Measurements from ENCODE around the gene GALNT16.

The GALNT16 gene

GRCh38 chr14:69246331-69246730 is 13.6 kb upstream of the GALNT16 start:
- Histone ChIP-seq H3K36me3 (ENCODE audit: insufficient read depth, low read length) (no peaks in the 10 kb centered on the region), H3K9ac (ENCODE audit: insufficient read length) (no peak overlapping the region), H3K4me3 (no peak overlapping the region), H3K27ac (no peak overlapping the region), H3K9me3 (ENCODE audit: low read depth, low read length) (no peaks in the 10 kb centered on the region)
- no peak for DNase-seq (ENCODE audit: low read depth, low spot score)
- no peak for TF ChIP-seq EZH2 (IDR thresholded peaks at IDR 0.05)
- TF ChIP-seq POLR2AphosphoS5 (IDR thresholded peaks at IDR 0.05; ENCODE audit: borderline replicate concordance, low read depth, low read length): no peak
- no peak for TF ChIP-seq FOXP2 (optimal IDR thresholded peaks at IDR 0.05; ENCODE audit: control extremely low read depth, extremely low read length, insufficient read depth)

- no peak for DNase-seq (ENCODE audit: low read depth, low spot score)
- Histone ChIP-seq H3K27ac (no peak overlapping the region), H3K9ac (ENCODE audit: insufficient read length) (no peak overlapping the region), H3K9me3 (ENCODE audit: low read depth, low read length) (no peaks in the 10 kb centered on the region), H3K36me3 (ENCODE audit: insufficient read depth, low read length) (no peaks in the 10 kb centered on the region), H3K4me3 (no peak overlapping the region)
- TF ChIP-seq POLR2AphosphoS5 (IDR thresholded peaks at IDR 0.05; ENCODE audit: borderline replicate concordance, low read depth, low read length) (no peak), FOXP2 (optimal IDR thresholded peaks at IDR 0.05; ENCODE audit: control extremely low read depth, extremely low read length, insufficient read depth) (no peak), EZH2 (IDR thresholded peaks at IDR 0.05) (no peak)
These were observed 12.1 kb upstream of the GALNT16 start for GRCh38 chr14:69247676-69248440.

- no peak for DNase-seq (ENCODE audit: low read depth, low spot score)
- no peak overlapping the region for H3K9ac ChIP-seq (ENCODE audit: insufficient read length)
These were observed 10.4 kb upstream of the GALNT16 start for GRCh38 chr14:69249603-69250002.

GRCh38 chr14:69252851-69253250 is 7.1 kb upstream of the GALNT16 start:
- Histone ChIP-seq H3K9ac (ENCODE audit: insufficient read length) (no peak overlapping the region), H3K27ac (no peak overlapping the region), H3K36me3 (ENCODE audit: insufficient read depth, low read length) (no peaks in the 10 kb centered on the region), H3K4me3 (no peak overlapping the region; the same call in 1 of the 2 replicates), H3K9me3 (ENCODE audit: low read depth, low read length) (no peaks in the 10 kb centered on the region)
- DNase-seq (ENCODE audit: low read depth, low spot score): no peak
- TF ChIP-seq EZH2 (IDR thresholded peaks at IDR 0.05) (no peak), FOXP2 (optimal IDR thresholded peaks at IDR 0.05; ENCODE audit: control extremely low read depth, extremely low read length, insufficient read depth) (no peak), POLR2AphosphoS5 (IDR thresholded peaks at IDR 0.05; ENCODE audit: borderline replicate concordance, low read depth, low read length) (no peak)

More at GRCh38 chr14:69249603-69250002, 10.4 kb upstream of the GALNT16 start:
- no peaks in the 10 kb centered on the region for H3K9me3 ChIP-seq (ENCODE audit: low read depth, low read length)
- no peak overlapping the region for H3K27ac ChIP-seq
- no peak overlapping the region for H3K4me3 ChIP-seq
- no peaks in the 10 kb centered on the region for H3K36me3 ChIP-seq (ENCODE audit: insufficient read depth, low read length)
- TF ChIP-seq POLR2AphosphoS5 (IDR thresholded peaks at IDR 0.05; ENCODE audit: borderline replicate concordance, low read depth, low read length): no peak
- TF ChIP-seq FOXP2 (optimal IDR thresholded peaks at IDR 0.05; ENCODE audit: control extremely low read depth, extremely low read length, insufficient read depth): no peak
- TF ChIP-seq EZH2 (IDR thresholded peaks at IDR 0.05): no peak

- no peak for TF ChIP-seq FOXP2 (optimal IDR thresholded peaks at IDR 0.05; ENCODE audit: control extremely low read depth, extremely low read length, insufficient read depth)
- TF ChIP-seq POLR2AphosphoS5 (IDR thresholded peaks at IDR 0.05; ENCODE audit: borderline replicate concordance, low read depth, low read length): no peak
- no peak for TF ChIP-seq EZH2 (IDR thresholded peaks at IDR 0.05)
- H3K4me3 ChIP-seq: no peak overlapping the region
- no peak overlapping the region for H3K27ac ChIP-seq
- no peaks in the 10 kb centered on the region for H3K9me3 ChIP-seq (ENCODE audit: low read depth, low read length)
- no peak overlapping the region for H3K9ac ChIP-seq (ENCODE audit: insufficient read length)
- H3K36me3 ChIP-seq (ENCODE audit: insufficient read depth, low read length): no peaks in the 10 kb centered on the region
- no peak for DNase-seq (ENCODE audit: low read depth, low spot score)
These were observed 811 bp upstream of the GALNT16 start for GRCh38 chr14:69259168-69259526.

GRCh38 chr14:69260190-69260860 is 367 bp downstream of the GALNT16 start:
- peak overlapping the region; percentile 68 for H3K4me3 ChIP-seq
- TF ChIP-seq POLR2AphosphoS5 (IDR thresholded peaks at IDR 0.05; ENCODE audit: borderline replicate concordance, low read depth, low read length) (no peak), FOXP2 (optimal IDR thresholded peaks at IDR 0.05; ENCODE audit: control extremely low read depth, extremely low read length, insufficient read depth) (no peak), EZH2 (IDR thresholded peaks at IDR 0.05) (no peak)
- H3K36me3 ChIP-seq (ENCODE audit: insufficient read depth, low read length): no peaks in the 10 kb centered on the region
- no peak for DNase-seq (ENCODE audit: low read depth, low spot score)
- H3K27ac ChIP-seq: no peak overlapping the region
- H3K9ac ChIP-seq (ENCODE audit: insufficient read length): no peak overlapping the region
- no peaks in the 10 kb centered on the region for H3K9me3 ChIP-seq (ENCODE audit: low read depth, low read length)

GRCh38 chr14:69260861-69261564 is 1.1 kb downstream of the GALNT16 start:
- no peak overlapping the region for H3K27ac ChIP-seq
- DNase-seq (ENCODE audit: low read depth, low spot score): no peak
- H3K36me3 ChIP-seq (ENCODE audit: insufficient read depth, low read length): no peaks in the 10 kb centered on the region
- no peak overlapping the region for H3K9ac ChIP-seq (ENCODE audit: insufficient read length)
- H3K9me3 ChIP-seq (ENCODE audit: low read depth, low read length): no peaks in the 10 kb centered on the region
- H3K4me3 ChIP-seq: peak overlapping the region; percentile 68
- TF ChIP-seq FOXP2 (optimal IDR thresholded peaks at IDR 0.05; ENCODE audit: control extremely low read depth, extremely low read length, insufficient read depth) (no peak), EZH2 (IDR thresholded peaks at IDR 0.05) (no peak), POLR2AphosphoS5 (IDR thresholded peaks at IDR 0.05; ENCODE audit: borderline replicate concordance, low read depth, low read length) (no peak)

GRCh38 chr14:69261761-69262331 is 1.9 kb downstream of the GALNT16 start:
- H3K4me3 ChIP-seq: no peak overlapping the region
- no peak overlapping the region for H3K9ac ChIP-seq (ENCODE audit: insufficient read length)
- H3K36me3 ChIP-seq (ENCODE audit: insufficient read depth, low read length): no peaks in the 10 kb centered on the region
- no peaks in the 10 kb centered on the region for H3K9me3 ChIP-seq (ENCODE audit: low read depth, low read length)
- no peak for TF ChIP-seq POLR2AphosphoS5 (IDR thresholded peaks at IDR 0.05; ENCODE audit: borderline replicate concordance, low read depth, low read length)
- TF ChIP-seq EZH2 (IDR thresholded peaks at IDR 0.05): no peak
- no peak for TF ChIP-seq FOXP2 (optimal IDR thresholded peaks at IDR 0.05; ENCODE audit: control extremely low read depth, extremely low read length, insufficient read depth)
- no peak for DNase-seq (ENCODE audit: low read depth, low spot score)
- H3K27ac ChIP-seq: no peak overlapping the region

Measured in SK-N-MC (cell line).